Measurements from ENCODE around the gene DOC2A. TPM values are rescaled to one million over a fixed set of nuclear protein-coding genes. Genes with fewer than 3 reads are reported as not detected.
"Not testable (repeated sequence)": the region's sequence is repeated elsewhere in the genome, so short reads cannot be mapped to it uniquely, and the experiment has no call there.

DOC2A gene
- total RNA-seq: 0.06 and 0.10 TPM in 2 replicates

DNA sequence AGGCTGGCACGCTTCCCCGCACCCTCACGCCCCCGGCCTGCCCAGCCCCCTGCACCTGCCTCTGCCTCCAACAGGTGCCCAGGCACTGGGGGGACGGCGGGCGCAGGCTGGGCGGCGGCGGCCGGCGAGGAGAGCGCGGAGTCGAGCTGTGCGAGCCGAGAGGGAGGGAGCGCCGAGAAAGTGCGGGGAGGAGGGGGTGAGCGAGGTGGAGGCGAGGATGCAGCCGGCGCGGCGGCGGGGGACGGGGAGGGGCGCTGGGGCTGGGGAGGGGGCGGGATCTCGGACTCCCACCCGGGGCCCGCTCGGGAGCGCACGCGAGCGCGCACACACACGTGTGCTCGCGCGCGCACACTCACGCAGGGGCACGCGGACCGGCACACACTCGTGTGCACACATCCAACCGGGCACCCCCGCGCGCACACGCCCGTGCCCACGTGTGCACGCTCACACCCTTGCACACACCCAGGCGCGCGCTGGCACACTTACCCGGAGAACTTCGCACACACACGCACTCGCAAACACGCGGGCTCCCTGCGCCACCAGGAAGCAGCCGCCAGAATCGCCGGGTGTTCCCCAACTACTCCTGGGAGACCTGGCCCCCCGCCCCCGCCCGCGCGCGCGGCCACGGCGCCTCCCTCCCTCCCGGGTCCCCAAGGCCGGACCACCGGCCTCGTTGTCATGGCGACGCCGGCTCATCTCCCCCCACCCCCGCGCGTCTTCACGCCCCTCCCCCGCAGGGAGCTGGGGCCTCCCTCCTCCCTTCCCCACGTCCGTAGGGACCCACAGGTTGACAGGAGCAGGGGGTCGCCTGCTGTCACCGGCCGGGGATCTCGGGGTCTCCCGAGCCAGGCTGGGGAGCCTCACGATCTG lies at the start of gene DOC2A:
TSS of gene DOC2A (minus strand) at position 184 of the 870 bp plus-strand sequence. CDS start 805 bp downstream, outside the sequence.
- DNase-seq (ENCODE audit: extremely low read depth, low read depth, low spot score): no peak

- DNase-seq (ENCODE audit: extremely low read depth, low read depth, low spot score): no peak
Observed at GRCh38 chr16:30060346-30060745, 49.5 kb upstream of the DOC2A start.

- DNase-seq (ENCODE audit: extremely low read depth, low read depth, low spot score): no peak
Observed at GRCh38 chr16:30054959-30055553, 44.2 kb upstream of the DOC2A start.

- DNase-seq (ENCODE audit: extremely low read depth, low read depth, low spot score): no peak
Observed at GRCh38 chr16:30054451-30054850, 43.6 kb upstream of the DOC2A start.

DNA sequence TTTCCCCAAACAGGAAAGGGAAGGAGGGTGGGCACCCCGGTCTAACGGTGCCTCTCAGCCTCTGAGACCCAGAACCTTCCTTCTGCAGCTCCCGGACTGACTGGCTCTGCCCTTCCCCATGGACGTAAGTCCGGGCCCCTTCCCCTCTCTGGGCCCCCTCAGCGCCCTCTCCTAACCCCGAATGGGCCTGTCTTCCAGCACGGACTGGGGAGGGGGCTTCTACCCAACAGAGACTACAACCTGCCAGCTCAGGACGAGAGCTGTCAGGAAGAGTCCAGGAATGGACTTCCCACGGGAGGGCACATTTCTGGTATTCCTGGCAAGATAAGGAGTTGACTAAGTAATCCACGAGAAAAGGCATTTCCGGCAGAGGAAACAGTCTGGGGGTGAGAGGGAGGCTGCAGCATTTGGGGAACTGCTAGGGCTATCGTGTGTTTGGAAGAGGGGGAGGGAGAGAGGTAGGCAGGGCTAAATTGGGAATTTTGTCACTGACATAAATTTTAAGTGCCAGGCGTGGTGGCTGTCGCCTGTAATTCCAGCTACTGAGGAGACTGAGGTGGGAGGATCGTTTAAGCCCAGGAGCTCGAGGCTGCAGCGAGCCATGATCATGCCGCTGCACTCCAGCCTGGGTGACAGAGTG lies 42.7 kb upstream of the DOC2A start:
- no peak for DNase-seq (ENCODE audit: extremely low read depth, low read depth, low spot score)

DNA sequence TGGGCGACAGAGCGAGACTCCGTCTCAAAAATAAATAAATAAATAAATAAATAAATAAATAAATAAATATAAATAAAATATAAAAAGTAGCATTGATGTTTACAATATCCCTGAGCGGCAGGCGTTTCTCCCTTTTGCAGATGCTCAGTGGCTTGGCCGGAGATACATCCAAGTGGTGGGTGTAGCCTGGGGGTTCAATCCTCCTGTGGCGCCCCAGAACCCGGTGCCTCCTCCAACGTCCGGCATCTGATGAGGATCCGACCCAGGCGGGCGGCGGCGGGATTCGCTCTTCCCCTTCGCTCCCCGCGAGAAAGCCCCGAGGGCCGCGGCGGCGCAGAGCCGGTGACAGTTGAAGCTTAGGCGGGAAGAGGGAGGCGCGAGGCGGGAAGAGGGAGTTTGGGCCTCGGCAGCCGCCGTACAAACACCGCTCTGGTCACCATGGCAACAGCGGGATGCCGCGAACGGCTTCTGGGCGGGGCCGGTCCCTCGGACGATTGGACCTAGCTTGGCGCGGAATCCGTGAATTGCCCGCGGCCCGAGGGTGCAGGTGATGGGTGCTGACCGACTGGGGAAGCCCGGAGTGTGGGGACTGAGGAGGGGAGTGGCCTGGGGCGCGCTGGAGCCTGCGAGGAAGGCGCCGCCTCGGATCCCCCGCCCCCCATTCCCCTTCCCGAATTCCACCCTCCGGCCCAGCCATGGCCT lies 42.0 kb upstream of the DOC2A start:
- no peak for DNase-seq (ENCODE audit: extremely low read depth, low read depth, low spot score)

DNA sequence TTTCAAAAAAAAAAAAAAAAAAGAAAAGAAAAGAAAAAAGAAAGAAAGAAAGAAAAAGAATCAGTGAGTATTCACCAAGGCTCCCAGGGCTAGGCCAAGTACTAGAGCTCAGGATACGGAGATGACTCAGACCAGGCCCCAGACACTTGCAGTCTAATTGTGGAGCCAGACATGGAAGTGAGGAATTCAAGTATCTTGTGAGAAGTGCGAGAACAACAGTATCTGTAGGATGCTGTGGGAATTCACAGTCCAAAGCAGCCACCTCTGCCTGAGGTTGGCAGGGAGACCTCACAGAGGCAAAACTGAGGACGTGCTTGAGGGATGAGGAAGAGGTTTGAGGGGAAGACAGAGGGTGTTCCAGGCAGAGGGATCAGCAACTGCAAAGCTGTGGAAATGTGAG lies 40.7 kb upstream of the DOC2A start:
- DNase-seq (ENCODE audit: extremely low read depth, low read depth, low spot score): peak; percentile 54

GRCh38 chr16:30049871-30050270 lies 39.0 kb upstream of the DOC2A start:
- DNase-seq (ENCODE audit: extremely low read depth, low read depth, low spot score): no peak

DNA sequence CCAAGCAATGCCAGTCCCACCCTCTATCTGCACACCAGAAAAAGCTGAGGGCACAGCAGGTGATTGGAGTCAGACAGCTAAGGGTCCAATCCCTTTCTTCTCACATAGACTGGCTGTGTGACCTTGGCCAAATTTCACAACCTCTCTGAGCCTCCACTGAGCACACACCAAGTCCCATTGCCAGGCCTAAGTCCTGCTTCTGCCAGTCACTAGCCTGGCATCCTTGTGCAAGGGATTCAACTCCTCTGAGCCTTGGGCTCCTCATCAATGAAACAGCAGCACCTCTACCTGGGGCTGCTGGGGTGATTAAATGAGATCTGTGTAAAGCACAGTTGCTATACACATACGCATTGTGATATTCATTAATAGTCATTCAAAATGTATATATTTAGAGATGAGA lies 35.8 kb upstream of the DOC2A start:
- DNase-seq (ENCODE audit: extremely low read depth, low read depth, low spot score): no peak

DNA sequence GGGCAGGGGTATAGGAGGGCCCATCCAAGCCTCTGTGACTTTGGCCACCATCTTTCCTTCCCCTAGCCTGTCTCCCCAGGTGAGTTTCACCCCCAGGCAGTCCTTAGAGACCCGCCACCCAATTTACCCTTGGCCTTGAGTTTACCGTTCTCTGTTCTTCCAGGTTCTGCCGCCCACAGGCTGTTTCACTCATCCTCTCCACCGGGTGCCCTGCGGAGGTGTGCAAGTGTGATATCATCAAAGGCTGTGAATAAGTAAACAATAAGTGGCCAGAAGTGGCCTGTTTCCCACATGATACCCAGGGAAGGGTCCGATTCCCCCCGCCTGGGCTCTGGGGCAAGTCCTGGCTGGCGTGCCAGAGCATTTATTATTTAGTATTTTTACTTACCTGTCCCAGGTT lies 35.4 kb upstream of the DOC2A start:
- DNase-seq (ENCODE audit: extremely low read depth, low read depth, low spot score): no peak

- no peak for DNase-seq (ENCODE audit: extremely low read depth, low read depth, low spot score)
Observed at GRCh38 chr16:30041841-30042240, 31.0 kb upstream of the DOC2A start.

DNA sequence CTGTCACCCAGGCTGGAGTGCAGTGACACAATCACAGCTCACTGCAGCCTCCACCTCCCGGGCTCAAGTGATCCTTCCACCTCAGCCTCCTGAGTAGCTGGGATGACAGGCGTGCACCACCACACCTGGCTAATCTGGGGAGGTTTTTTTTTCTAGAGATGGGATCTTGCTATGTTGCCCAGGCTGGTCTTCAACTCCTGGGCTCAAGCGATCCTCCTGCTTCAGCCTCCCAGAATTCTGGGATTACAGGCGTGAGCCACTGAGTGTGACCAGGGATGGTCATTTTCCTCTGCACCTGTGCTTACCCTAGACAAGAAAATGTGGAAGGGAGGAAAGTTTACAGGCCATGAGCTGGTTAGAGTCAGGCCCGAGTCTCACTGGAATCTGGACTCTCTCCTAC lies 29.9 kb upstream of the DOC2A start:
- DNase-seq (ENCODE audit: extremely low read depth, low read depth, low spot score): not testable (repeated sequence)

- no peak for DNase-seq (ENCODE audit: extremely low read depth, low read depth, low spot score)
Observed at GRCh38 chr16:30040221-30040620, 29.4 kb upstream of the DOC2A start.

DNA sequence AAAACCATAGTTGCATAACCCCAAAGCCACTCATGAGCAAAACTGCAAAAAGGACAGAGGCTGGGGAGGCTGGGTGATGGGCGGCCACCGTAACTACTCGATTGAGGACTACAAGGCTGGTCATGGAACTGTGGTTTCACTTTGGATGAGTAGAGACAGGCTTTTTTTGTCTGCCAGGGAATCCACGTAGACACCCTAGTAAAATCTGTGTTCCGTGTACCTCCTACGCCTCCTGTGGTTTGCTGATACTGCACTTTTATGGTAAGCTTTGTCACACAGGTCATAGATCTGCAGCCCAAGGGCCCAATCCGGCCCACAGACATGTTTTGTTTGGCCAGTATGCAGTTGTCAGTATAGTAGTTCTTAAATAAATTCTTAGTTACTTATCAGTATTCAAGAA lies 22.4 kb upstream of the DOC2A start:
- DNase-seq (ENCODE audit: extremely low read depth, low read depth, low spot score): no peak

DNA sequence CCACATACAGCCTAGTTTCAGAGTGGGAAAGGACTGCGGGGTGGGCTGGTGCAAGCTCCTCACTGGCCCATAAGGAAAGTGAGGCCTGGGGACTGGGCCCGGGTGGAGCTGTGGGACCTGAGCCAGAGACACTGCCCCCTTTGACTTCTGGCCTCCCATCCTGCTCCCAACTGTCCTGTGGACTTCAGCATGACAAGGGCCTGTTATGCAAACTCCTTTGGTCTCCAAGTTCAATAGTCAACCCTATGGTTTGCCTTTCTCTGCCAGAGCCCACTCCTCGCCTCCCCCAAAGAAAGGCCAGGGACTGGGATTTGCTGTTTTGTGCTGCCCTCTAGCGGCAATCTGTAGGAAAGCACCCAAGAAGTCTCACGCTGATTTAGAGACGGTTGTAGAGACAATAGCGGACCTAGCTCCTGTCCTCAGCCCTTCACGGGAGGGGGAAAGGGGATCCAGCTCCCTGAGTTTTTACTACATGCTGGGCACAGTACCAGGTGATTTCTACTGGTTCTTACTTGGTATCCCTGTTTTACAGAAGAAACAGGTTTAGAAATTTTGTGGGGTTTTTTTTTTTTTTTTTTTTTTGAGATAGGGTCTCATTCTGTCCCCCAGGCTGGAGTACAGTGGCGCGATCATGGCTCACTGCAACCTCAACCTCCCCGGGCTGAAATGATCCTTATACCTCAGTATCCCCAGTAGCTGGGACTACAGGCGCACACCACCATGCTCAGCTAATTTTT lies 21.4 kb upstream of the DOC2A start:
- no peak for DNase-seq (ENCODE audit: extremely low read depth, low read depth, low spot score)

DNA sequence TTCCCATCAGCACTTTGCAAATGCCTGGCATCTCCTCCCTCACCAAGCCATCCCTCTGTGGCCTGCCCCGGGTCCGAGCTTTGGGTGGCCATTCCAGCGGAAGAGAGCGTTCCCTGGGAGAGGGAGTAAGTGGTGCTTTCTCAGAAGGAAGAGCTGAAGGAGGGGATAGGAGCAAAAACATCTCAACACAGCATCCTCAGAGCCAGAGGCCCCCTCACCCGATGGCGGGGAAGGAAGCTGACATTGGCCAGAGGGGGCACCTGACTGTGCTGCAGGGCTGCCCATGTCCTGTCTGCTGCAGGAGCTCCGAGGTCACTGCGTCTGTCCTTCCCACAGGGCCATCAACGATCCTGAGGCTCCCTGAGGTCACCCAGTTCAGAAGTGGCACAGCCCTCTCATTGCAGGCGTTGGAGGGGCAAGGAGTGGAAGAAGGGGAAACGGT lies 20.7 kb upstream of the DOC2A start:
- DNase-seq (ENCODE audit: extremely low read depth, low read depth, low spot score): no peak

- no peak for DNase-seq (ENCODE audit: extremely low read depth, low read depth, low spot score)
Observed at GRCh38 chr16:30030841-30031413, 20.1 kb upstream of the DOC2A start, which contains the start of gene TLCD3B. Gene TLCD3B (minus strand): TSS chr16:30031271. CDS start chr16:30030527, 744 bp downstream.

GRCh38 chr16:30030011-30030685 lies 19.3 kb upstream of the DOC2A start:
- no peak for DNase-seq (ENCODE audit: extremely low read depth, low read depth, low spot score)

GRCh38 chr16:30028438-30029076 lies 17.7 kb upstream of the DOC2A start:
- DNase-seq (ENCODE audit: extremely low read depth, low read depth, low spot score): no peak

Measured in glomerular endothelial cell (primary cell).